Urinary bladder (tissue), 4 donors: ENCODE results near the gene GXYLT1. TPM values are rescaled to one million over a fixed set of nuclear protein-coding genes. Genes with fewer than 3 reads are reported as not detected.
"Not testable (repeated sequence)": the region's sequence is repeated elsewhere in the genome, so short reads cannot be mapped to it uniquely, and the experiment has no call there.

Experiments
- DNase-seq: peaks from one replicate; pipeline ENCODE4 v3.0.0-alpha.2; 2015; ENCODE audit errors: extremely low spot score
- H3K27ac ChIP-seq: one replicate; pipeline ENCODE4 v1.5.1; 2013; ENCODE audit warnings: low read depth, mild to moderate bottlenecking, moderate library complexity
- H3K36me3 ChIP-seq: one replicate; pipeline ENCODE4 v1.6.1; 2013; ENCODE audit warnings: mild to moderate bottlenecking, moderate library complexity; ENCODE audit not compliant: insufficient read depth
- H3K4me1 ChIP-seq: one replicate; pipeline ENCODE4 v1.6.1; 2013; ENCODE audit warnings: mild to moderate bottlenecking, moderate library complexity; ENCODE audit not compliant: insufficient read depth
- H3K4me3 ChIP-seq: one replicate; pipeline ENCODE4 v1.5.1; 2013; ENCODE audit warnings: low read depth, low read length
- WGBS: extraction: QIAGEN DNeasy Blood & Tissue Kit; methylation state at CpG from one replicate; pipeline ENCODE4 v1.1.7; 2013; 5-methylcytosine and 5-hydroxymethylcytosine counted together
- polyA plus RNA-seq: library from polyadenylated mRNA; stranded (reverse); fragments of 200-250 nt; gene quantifications from one replicate; pipeline ENCODE4 v1.2.3, GENCODE V29; 2013
- total RNA-seq: library from RNA; depleted of rRNA; stranded (reverse); fragments of >200 nt; gene quantifications from one replicate; pipeline ENCODE4 v1.2.3, GENCODE V29; 2014
- donor health status: healthy with polysubstance abuse.
- donor health status: healthy.

The GXYLT1 gene
- total and polyA plus RNA-seq, 2 donors: 3.6 to 39.2 TPM

GRCh38 chr12:42048980-42049379 lies 95.7 kb downstream of the GXYLT1 start:
- 89% methylated on average over 8 of the region's 8 CpGs for WGBS
- H3K36me3 ChIP-seq, H3K4me1 ChIP-seq, H3K27ac ChIP-seq, H3K4me3 ChIP-seq, DNase-seq: not testable (repeated sequence)

GRCh38 chr12:42039577-42039976 lies 105.1 kb downstream of the GXYLT1 start:
- no peaks in the 10 kb centered on the region for H3K4me1 ChIP-seq
- H3K27ac ChIP-seq: no peak overlapping the region
- no peaks in the 10 kb centered on the region for H3K36me3 ChIP-seq
- no peak overlapping the region for H3K4me3 ChIP-seq
- DNase-seq: no peak

- Histone ChIP-seq H3K4me1 (no peaks in the 10 kb centered on the region), H3K36me3 (no peaks in the 10 kb centered on the region), H3K4me3 (no peak overlapping the region), H3K27ac (no peak overlapping the region)
- 82% methylated on average over 5 of the region's 5 CpGs for WGBS
- DNase-seq: no peak
Observed at GRCh38 chr12:42039176-42039575, 105.5 kb downstream of the GXYLT1 start.

GRCh38 chr12:42031847-42032564 lies 112.7 kb downstream of the GXYLT1 start:
- Histone ChIP-seq H3K36me3 (no peaks in the 10 kb centered on the region), H3K4me3 (no peak overlapping the region), H3K27ac (no peak overlapping the region), H3K4me1 (no peaks in the 10 kb centered on the region)
- no peak for DNase-seq
- 73% methylated on average over 4 of the region's 4 CpGs for WGBS

Other genes starting within 250 kb of the GXYLT1 start
- gene YAF2, start 93.4 kb upstream of the GXYLT1 start, total RNA-seq: 40.8 TPM
- 13.7 TPM for gene YAF2, start 93.4 kb upstream of the GXYLT1 start, polyA plus RNA-seq
- gene ZCRB1, start 181.2 kb upstream of the GXYLT1 start, total RNA-seq: 27.7 TPM
- 41.6 TPM for gene ZCRB1, start 181.2 kb upstream of the GXYLT1 start, polyA plus RNA-seq
- 104 TPM for gene PPHLN1, start 181.3 kb upstream of the GXYLT1 start, total RNA-seq
- gene PPHLN1, start 181.3 kb upstream of the GXYLT1 start, polyA plus RNA-seq: 39.6 TPM